Nephron progenitor cell (in vitro differentiated cells): Measurements from ENCODE around the gene RNF113B.

ENCODE experiments used
- DNase-seq: peaks from one replicate; pipeline ENCODE4 v3.0.0; 2021
- H3K27ac Mint-ChIP-seq: 2 replicates; pipeline ENCODE4 v1.8.0; 2021; ENCODE audit warnings: mild to moderate bottlenecking, moderate library complexity, mixed read lengths
- H3K27me3 Mint-ChIP-seq: 2 replicates; pipeline ENCODE4 v1.8.0; 2021; ENCODE audit warnings: mild to moderate bottlenecking, low read depth, mixed read lengths; ENCODE audit not compliant: poor library complexity
- H3K36me3 Mint-ChIP-seq: 2 replicates; pipeline ENCODE4 v1.8.0; 2021; ENCODE audit warnings: low read depth, mixed read lengths
- H3K4me1 Mint-ChIP-seq: 2 replicates; pipeline ENCODE4 v1.8.0; 2021; ENCODE audit warnings: mixed read lengths
- H3K4me3 Mint-ChIP-seq: 2 replicates; pipeline ENCODE4 v1.8.0; 2021; ENCODE audit warnings: mild to moderate bottlenecking, moderate library complexity, mixed read lengths
- H3K9me3 Mint-ChIP-seq: 2 replicates; pipeline ENCODE4 v1.8.0; 2021; ENCODE audit warnings: mild to moderate bottlenecking, moderate library complexity, mixed read lengths
- CTCF ChIP-seq: fragments of 200-600 bp; sonication (generic); IDR thresholded peaks from 2 replicates; pipeline ENCODE4 v1.5.0; 2021; ENCODE audit warnings: antibody characterized with exemption

Gene RNF113B

GRCh38 chr13:98176777-98177608 is at the start of gene RNF113B:
TSS of gene RNF113B (minus strand) at chr13:98177269. CDS start at chr13:98177236, 33 bp downstream.
- no peak for DNase-seq
- Mint-ChIP-seq H3K27ac (peak within 1 kb of the TSS; percentile 73), H3K4me3 (no peak within 1 kb of the TSS), H3K9me3 (peaks cover 41% of the 10 kb centered on the region), H3K4me1 (peaks cover 39% of the 10 kb centered on the region), H3K27me3 (no peaks in the 10 kb centered on the region), H3K36me3 (peaks cover 63% of the 10 kb centered on the region)
- TF ChIP-seq CTCF, result no peak

- peaks cover 38% of the 10 kb centered on the region for H3K4me1 Mint-ChIP-seq
- DNase-seq, result no peak
- no peak overlapping the region for H3K27ac Mint-ChIP-seq
- TF ChIP-seq CTCF, result no peak
- peaks cover 84% of the 10 kb centered on the region for H3K36me3 Mint-ChIP-seq
- H3K27me3 Mint-ChIP-seq, result no peaks in the 10 kb centered on the region
- peaks cover 49% of the 10 kb centered on the region for H3K9me3 Mint-ChIP-seq
- H3K4me3 Mint-ChIP-seq, result no peak overlapping the region
These were observed 49.4 kb upstream of the RNF113B start for GRCh38 chr13:98226496-98226895.

- TF ChIP-seq CTCF, result no peak
- peaks cover 41% of the 10 kb centered on the region for H3K9me3 Mint-ChIP-seq
- no peak for DNase-seq
- peaks cover 74% of the 10 kb centered on the region for H3K36me3 Mint-ChIP-seq
- H3K4me1 Mint-ChIP-seq, result peaks cover 50% of the 10 kb centered on the region
- H3K27me3 Mint-ChIP-seq, result no peaks in the 10 kb centered on the region
- H3K27ac Mint-ChIP-seq, result peak overlapping the region; percentile 66
- no peak overlapping the region for H3K4me3 Mint-ChIP-seq
These were observed 48.2 kb upstream of the RNF113B start for GRCh38 chr13:98225036-98225940.

- Mint-ChIP-seq H3K9me3 (peaks cover 33% of the 10 kb centered on the region), H3K27ac (peak overlapping the region; percentile 66), H3K36me3 (peaks cover 71% of the 10 kb centered on the region), H3K27me3 (no peaks in the 10 kb centered on the region), H3K4me3 (no peak overlapping the region), H3K4me1 (peaks cover 57% of the 10 kb centered on the region)
- no peak for TF ChIP-seq CTCF
- DNase-seq, result no peak
These were observed 47.5 kb upstream of the RNF113B start for GRCh38 chr13:98224557-98224956.

- TF ChIP-seq CTCF, result no peak
These were observed 46.7 kb upstream of the RNF113B start for GRCh38 chr13:98223741-98224140.

More at GRCh38 chr13:98223741-98224140, 46.7 kb upstream of the RNF113B start:
- H3K4me3 Mint-ChIP-seq, result no peak overlapping the region
- H3K27ac Mint-ChIP-seq, result peak overlapping the region; percentile 45
- H3K36me3 Mint-ChIP-seq, result peaks cover 64% of the 10 kb centered on the region
- H3K27me3 Mint-ChIP-seq, result no peaks in the 10 kb centered on the region
- H3K9me3 Mint-ChIP-seq, result peaks cover 28% of the 10 kb centered on the region
- peaks cover 59% of the 10 kb centered on the region for H3K4me1 Mint-ChIP-seq
- DNase-seq, result no peak
